Endometrial microvascular endothelial cells (primary cell): Measurements from ENCODE around the gene SLC25A41. TPM values are rescaled to one million over a fixed set of nuclear protein-coding genes. Genes with fewer than 3 reads are reported as not detected.

ENCODE experiments used
- in situ Hi-C: cut with HindIII; loops from 2 replicates; pipeline ENCODE4 v1.10.0; 2017; ENCODE audit warnings: low sequenced_read_pairs, low pct_unique_long_range_greater_than_20kb; ENCODE audit errors: inconsistent ontology term
- total RNA-seq: library from RNA; depleted of rRNA; stranded (reverse); fragments of >200 nt; gene quantifications from one replicate; pipeline ENCODE4 v1.2.3, GENCODE V29; 2015; ENCODE audit errors: inconsistent ontology term

Gene SLC25A41
- total RNA-seq, 1 donor from 2014 or later = not detected

DNA sequence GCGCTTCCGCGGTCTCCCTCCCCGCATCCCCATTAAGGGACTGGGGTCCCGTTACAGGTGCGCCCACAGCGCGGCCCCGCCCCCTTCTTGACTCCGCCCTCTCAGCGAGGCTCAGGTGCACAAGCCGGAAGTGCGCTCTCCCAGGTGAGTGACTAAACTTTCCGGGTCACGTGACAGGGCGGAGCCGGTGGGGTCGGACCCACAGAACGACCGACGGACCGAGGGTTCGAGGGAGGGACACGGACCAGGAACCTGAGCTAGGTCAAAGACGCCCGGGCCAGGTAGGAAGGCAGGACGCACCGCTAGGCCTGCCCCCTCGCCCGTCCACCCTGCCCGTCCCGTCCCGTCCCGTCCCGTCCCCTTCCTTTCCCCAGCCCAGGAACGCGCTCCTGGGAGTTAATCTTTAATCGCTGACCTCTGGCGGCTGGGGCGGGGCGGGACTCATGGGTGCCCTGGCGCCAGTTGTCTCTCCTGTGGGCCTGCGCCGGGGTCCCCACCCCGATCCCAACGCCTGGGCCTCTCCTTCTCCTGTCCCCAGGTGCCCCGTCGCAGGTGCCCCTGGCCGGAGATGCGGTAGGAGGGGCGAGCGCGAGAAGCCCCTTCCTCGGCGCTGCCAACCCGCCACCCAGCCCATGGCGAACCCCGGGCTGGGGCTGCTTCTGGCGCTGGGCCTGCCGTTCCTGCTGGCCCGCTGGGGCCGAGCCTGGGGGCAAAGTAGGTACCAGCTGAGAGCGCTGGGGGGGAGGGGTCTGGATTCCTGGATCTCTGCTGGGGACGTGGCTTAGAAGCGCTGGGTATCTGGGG lies 30.7 kb upstream of the SLC25A41 start, which contains the start of gene CRB3:
Gene CRB3, plus strand, starts transcription at position 202 of the 804 bp plus-strand sequence. Its CDS starts 431 bp downstream, at position 633.
- in situ Hi-C loops = no loop called here

DNA sequence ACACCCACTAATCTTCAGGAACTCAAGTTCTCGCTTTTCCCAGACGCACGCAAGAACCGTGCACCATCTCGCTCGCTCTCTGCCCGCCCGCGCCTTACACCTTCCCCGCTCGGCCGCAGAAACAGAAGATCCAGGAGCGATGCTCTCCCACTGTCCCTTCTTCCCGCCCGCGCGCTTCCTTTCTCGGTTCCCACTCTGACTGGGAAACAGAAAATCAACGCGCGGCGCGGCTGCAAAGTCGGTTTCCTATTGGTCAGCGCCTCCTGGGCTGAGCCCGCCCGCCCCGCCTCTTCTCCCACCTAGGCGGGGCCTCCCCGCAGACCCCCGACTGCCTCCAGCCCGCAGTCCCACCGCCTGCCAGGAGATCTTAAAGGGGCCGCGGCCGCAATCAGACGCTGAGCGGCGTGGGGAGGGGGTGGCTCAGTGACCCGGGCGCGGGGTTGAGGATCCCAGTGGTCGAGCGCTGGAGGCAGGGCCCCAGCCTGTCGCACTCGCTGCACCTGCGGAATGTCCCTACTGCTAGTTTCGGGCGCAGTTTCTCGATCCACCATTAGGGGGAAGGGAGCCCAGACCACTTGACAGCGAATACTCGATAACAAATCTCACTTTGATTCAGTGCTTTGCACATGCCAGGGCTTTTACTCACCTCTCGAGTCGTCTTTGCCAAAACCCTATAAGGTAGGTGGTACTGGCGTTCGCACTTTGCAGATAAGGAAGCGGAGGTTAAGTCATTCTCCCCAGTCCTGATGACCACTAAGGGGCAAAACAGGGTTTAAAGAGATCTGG lies 26.7 kb upstream of the SLC25A41 start:
- in situ Hi-C loops = no loop called here

DNA sequence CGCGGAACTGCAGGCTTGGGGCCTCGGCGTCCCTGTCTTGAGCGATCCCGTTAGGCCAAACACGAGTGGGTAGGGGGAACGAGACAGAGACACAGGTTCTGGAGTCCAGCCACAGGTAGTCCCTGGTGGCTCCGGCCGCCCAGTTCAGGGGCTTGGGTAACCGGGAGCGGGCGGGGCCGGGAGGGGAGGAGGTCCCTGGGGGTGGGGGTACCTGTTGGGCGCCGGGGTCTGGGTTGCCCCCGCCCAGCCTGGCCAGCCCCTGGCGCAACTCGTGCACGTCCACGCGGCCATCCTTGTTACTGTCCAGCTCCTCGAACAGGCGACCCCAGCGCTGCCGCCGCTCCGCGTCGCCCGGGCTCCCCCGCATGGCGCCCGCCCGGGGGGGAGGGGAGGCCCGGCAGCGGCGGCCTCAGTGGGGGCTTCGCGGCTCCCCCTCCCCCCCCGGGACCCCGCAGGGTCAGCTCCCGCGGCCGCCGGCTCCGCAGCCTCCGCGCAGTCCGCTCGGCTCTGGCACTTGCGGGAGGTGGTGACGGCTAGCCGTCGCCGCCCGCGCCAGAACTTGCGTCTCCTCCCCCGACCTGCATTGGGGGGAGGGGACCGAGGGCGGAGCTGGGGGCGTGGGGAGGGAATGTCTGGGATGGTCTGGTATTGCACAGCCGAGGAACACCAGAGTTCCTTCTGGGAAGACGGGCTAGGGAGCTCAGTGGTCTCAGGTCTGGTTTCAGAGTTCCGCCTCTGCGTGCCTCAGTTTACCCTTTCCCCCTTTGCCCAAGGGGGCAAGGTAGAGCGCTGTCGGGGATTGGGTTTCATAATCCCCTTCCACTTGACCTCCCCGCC lies 25.9 kb upstream of the SLC25A41 start, which contains the start of gene SLC25A23:
Gene SLC25A23, minus strand, starts transcription at position 531 of the 837 bp plus-strand sequence. Its CDS starts 164 bp downstream, at position 367.
- in situ Hi-C loops = no loop called here

DNA sequence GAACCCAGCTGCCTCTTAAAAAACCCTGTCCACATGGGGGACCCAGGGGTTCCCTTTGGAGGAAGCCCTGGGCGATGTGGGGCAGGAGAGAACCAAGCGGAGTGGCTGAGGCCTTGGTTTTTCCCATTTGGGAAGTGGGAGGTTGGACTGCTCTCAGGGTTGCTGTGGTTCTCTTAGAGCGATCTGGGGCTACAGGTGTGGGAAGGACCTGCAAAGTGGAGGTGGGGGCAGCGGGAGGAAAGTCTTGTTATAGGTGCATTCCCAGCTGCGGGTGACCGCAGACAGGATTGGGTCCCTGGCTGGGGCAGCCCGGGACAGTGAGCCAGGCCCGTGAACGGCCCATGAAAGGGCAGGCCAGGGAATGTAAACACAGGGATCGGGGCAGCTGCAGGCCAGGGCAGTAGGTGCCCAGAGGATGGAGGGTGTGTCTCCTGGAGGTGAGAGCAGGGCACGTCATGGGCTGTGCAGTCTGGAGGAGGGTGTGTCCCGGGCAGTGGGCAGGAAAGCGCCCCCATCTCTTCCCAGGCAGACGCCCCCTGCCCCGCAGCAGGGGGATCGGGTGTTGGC lies 25.2 kb upstream of the SLC25A41 start:
- in situ Hi-C loops = no loop called here

DNA sequence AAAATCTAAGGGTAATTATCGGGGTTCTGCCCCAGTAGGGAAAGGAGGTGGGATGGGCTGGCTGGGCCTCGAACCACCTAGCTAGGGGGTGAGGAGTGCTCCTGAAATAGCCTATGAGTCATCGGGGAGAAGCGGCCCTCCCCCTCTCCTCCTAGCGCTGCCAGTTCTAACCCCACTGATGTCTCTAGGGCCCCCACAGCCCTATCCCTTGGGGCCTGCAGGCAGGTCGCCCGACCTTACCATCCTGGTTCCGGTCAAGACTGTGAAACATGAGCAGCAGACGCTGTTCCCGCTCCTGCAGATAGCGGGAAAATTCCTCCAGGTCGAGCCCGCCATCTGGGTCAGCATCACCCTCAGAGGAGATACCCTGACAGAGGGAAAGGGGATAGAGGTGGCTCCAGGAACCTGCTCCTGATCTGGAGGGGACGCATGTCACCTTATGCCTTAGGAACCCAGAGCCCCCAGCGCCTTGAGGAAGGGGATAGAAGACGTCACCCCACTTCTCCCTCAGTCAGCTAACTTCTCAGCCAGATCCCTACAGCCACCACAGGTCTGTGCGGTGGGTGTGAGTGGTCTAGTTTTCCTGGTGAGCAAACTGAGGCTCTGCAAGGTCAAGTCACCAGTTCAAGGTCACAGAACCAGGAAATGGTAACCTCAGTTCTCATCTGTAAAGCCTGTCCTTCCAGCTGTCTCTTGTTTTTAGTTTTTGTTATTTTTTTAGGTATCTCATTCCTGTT lies 24.6 kb upstream of the SLC25A41 start:
- in situ Hi-C loops = no loop called here

DNA sequence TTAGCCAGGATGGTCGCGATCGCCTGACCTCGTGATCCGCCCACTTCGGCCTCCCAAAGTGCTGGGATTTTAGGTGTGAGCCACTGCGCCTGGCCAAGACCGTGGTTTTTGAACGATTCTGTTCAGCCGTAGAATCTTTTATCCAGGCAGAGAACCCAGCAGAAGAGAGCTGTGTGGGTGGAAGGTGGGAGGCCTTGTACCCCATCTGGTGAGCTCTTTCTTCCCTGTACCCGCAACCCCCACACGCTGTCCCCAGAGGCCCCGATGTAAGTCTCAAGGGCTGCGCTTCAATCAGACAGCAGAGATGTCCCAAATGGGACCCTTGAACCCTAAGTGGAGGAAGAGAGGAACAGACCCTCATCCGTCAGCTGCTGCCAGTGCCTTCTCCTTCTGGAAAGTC lies 22.4 kb upstream of the SLC25A41 start:
- in situ Hi-C loops = no loop called here

DNA sequence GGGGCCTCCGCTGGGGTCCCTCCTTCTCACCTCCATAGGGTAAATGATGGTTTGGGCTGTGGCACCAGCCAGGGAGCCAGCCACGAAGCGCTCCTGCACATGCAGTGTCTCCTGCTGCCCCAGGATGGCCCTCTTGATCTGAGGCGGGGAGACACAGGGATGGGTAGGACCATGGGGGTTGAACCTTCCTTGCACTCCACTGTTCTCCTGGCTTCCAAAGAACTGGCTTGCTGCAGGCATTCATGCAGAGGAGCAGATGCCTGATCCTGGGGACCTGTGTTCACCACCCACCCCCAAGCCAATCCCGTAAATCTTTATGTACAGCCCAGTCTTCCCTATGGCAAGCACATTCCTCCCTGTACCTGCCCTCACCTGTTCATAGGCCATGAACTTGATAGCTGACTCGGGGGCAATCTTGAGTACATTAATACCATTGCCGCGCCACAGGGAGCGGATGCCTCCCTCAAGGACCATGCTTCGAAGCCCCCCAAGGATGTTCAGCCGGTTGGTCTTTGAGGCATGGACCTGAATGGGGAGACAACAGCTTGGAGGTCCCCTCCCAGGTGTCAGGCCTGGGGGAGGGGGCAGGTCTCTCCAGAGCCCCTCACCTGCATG lies 20.5 kb upstream of the SLC25A41 start:
- in situ Hi-C loops = no loop called here

DNA sequence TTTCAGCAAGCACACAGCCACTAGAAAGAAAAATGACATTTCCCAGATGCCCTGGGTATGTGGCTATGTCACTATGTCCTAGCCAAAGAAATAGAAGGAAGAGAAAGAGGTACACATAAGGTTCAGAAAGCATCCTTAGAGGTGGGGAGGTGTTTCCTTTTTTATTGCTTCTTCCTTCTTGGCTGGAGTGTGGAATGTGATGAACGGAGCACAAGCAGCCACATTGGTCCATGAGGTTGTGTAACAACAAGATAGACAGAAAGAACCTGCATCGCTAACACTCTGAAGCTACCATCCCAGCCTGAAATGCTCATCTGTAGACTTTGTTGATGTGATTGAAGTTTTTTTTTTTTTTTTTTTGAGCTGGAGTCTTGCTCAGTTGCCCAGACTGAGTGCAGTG lies 19.3 kb upstream of the SLC25A41 start:
- in situ Hi-C loops = no loop called here

DNA sequence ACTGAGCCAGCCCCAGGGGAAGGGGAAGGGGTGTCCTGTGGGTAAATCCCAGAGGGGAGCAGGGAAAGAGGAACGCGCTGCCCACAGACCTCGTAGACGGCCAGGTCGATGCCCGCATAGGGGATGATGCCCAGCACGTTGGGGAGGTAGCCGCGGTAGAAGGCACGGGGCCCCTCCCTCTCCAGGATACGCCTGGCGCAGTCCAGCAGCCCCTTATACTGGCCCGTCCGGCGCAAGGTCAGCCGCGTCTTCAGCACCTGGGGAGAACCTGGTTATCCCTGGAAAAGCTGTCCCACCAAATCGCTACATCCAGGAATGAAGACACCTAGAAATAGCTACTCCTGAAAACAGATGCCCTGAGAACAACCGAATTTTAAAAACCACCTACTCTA lies 18.7 kb upstream of the SLC25A41 start:
- in situ Hi-C loops = no loop called here

DNA sequence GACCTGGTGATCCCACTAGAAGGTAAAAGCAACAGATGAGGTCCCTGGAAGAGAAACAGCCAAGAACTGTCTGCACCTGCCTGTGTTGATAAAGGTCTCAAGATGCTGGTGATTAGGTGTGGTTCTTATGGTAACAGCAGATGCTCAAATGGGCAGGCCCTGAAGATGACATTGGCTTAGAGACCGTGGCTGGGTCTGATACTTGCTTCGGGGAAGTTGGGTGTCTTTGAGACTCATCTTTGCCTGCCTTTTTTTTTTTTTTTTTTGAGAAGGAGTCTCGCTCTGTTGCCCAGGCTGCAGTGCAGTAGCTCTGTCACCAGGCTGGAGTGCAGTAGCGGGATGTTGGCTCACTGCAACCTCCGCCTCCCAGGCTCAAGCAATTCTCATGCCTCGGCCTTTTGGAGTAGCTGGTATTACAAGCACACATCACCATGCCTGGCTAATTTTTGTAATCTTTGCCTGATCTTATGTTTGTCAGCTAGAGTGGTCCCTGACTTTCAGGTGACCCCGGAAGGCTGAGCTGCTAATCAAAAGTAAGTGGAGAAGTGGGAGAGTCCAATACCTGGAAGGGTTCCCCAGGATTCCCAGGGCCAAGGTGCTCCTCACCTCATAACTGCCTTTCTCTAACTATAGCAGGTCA lies 18.1 kb upstream of the SLC25A41 start:
- in situ Hi-C loops = no loop called here

DNA sequence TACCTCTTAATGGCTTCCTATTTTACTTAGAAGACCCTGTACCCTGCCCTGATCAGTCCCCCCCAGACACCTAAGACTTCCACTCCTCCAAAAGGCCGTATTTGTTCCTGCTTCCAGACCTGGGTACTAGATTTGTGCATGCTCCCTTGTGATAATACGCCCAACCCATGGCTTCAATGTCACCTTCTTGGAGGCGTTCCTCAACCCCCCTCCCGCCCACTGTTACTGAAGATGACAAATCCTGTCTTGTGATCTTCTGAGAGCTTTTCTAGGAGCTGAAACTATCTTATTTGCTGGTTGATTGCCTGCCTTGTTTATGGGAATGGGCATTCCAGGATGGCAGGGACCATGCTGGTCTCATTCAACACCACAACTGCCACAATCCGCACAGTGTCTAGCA lies 16.6 kb upstream of the SLC25A41 start:
- in situ Hi-C loops = no loop called here

DNA sequence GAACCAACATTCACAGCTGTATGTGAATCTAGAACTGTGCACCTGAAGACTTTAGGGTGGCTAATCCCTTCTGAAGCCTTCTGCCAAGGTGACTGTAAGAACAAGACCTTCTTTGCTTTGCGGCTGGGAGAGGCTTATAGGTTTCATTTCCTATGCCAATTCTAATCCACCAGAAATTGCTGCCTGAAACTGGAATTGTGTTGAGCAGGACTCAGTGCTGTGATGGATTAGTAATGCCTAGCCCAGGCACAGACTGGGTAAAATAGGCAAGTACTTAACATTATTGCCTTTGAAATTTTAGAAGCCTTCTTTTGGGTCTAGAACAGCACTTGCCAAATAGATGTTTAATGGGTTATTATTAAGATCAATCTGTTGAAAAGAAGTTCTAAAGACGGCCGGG lies 14.5 kb upstream of the SLC25A41 start:
- in situ Hi-C loops = no loop called here

DNA sequence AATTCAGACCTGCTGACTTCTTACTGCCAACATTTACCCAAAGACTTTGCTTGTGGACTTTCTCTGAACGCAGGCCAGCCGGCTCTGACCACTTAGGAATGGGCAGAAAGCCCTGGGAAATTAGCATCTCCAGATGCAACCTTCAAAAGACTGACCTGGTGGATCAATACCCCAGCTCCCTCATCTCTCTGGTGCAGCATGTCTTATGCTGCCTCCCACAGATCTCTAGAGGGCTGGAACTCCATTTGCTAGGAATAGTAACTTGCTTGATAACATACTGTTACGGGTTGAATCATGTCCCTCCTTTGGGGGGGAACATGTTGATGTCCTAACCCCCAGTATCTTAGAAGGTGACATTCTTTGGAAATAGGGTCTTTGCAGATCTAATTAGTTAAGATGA lies 12.9 kb upstream of the SLC25A41 start:
- in situ Hi-C loops = no loop called here

DNA sequence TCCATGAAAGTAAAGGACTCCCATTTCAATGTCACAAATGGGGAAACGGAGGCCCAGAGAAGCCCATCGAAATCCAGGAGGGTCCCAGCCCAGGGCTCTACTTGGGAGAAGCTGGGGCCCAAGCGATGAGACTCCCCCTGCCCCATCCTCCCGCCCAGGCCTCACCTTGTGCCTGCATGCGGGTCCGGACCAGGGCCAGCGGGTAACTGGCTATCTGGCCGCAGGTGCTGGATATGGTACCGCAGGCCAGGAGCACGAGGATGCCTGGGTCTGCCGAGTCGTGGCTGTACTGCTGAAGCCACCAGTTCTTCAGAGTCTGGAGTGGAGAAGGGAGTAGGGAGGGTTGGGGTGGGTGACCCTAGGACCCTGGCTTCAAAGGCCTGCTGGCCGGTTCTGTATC lies 10.4 kb upstream of the SLC25A41 start:
- in situ Hi-C loops = no loop called here

DNA sequence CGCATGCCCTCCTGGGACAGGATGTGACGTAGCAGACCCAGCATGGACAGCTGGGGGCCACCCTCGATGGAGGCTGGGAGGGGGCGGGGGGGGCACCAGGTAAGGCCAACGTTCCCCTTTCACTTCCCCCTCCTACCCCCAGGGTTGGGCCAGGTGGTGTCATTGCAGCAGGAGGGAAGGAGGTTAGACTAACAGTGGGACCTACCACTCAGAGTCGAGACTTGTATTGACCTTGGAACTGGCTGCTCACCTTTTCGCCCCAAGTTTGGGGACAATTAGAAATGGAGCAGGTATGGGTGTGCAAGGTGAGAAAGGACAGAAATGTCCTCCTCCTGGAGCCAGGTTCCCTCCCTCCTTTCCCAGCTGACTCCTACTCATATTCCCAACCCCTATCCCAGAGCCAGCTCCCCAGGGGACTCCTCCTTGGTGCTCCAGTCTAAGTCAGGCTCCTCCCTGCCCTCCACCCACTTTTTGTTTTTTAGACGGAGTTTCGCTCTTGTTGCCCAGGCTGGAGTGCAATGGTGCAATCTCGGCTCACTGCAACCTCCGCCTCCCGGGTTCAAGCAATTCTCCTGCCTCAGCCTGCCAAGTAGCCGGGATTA lies 8.6 kb upstream of the SLC25A41 start:
- in situ Hi-C loops = no loop called here

DNA sequence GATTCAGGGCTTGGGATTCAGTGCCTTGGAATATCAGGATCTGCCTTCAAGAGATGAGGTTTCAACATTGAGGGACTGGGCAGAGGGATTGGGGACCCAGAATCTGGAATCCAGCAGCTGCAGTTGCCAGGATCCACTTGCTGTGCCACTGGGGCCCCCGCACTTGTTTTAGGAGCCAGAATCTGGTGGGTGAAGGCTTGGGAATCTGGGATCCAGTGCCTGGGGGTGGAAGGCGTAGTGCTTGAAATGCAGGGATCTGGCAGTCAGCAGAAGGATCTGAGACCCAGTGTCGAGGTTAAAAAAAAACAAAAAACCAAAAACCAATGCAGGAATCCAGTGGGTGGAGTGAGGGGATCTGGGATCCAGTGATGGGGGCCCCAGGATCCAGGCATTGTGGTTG lies 7.3 kb upstream of the SLC25A41 start:
- in situ Hi-C loops = no loop called here

DNA sequence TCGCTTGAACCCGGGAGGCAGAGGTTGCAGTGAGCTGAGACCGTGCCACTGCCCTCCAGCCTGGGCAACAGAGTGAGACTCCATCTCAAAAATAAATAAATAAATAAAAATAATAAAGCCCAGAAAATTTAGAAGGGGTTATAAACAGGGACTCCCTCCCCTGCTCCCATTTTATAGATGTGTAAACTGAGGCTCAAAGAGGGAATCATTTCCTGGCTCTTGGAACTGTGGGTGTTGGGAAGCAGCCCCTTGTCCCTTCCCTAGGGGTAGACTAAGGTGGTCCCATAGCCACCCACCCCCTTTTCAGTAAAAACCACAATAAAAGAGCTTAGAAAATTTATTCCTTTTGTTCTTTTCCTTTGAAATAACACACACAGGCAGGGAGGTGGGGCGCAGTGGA lies 6.2 kb upstream of the SLC25A41 start:
- in situ Hi-C loops = no loop called here
